ENCODE measurements around the gene ANKRD13D. TPM values are rescaled to one million over a fixed set of nuclear protein-coding genes. Genes with fewer than 3 reads are reported as not detected.
"Not testable (repeated sequence)": the region's sequence is repeated elsewhere in the genome, so short reads cannot be mapped to it uniquely, and the experiment has no call there.

Gene ANKRD13D
- total RNA-seq, 1 donor from 2014 or later = 62.9 TPM

DNA sequence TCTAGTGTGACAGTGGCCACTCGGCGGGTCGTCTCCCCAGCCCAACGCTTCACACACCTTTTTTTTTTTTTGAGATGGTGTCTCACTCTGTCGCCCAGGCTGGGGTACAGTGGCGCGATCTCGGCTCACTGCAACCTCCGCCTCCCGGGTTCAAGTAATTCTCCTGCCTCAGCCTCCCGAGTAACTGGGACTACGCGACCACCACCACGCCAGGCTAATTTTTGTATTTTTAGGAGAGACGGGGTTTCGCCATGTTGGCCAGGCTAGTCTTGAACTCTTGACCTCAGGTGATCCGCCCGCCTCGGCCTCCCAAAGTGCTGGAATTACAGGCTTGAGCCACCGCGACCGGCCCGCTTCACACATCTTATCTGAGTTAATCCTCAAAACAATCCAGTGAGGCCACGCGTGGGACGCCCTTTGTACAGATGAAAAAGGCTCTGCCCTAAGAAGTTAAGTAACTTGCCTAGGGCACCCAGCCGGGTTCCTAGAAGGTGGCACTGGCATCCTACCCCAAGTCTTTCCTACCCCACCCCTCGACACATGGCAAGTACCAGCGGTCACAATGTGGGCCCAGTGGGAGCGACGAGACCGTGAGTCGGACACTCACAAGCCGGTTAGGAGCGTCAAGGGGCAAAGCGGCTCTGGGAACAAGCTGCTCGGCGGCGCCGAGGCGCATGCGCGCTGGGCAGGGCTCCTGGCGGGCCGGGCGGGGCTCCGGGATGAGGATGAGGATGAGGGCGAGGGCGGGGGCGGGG is 28.0 kb upstream of the ANKRD13D start:
- H3K4me1 ChIP-seq = peaks cover 49% of the 10 kb centered on the region
- peak in 1 of 2 donors; percentile 37 for TF ChIP-seq POLR2AphosphoS5 (IDR thresholded peaks at IDR 0.05; ENCODE audit: insufficient read depth in 1 of 2, low read depth in 1 of 2)
- H3K9me3 ChIP-seq; intact Hi-C loops (cut with DNase I); H3K27me3 ChIP-seq; H3K36me3 ChIP-seq; DNase-seq (ENCODE audit: extremely low spot score in 2 of 2): not testable (repeated sequence)
- H3K27ac ChIP-seq = peak overlapping the region; percentile 49
- H3K4me3 ChIP-seq = peak overlapping the region; percentile 22 to 52

DNA sequence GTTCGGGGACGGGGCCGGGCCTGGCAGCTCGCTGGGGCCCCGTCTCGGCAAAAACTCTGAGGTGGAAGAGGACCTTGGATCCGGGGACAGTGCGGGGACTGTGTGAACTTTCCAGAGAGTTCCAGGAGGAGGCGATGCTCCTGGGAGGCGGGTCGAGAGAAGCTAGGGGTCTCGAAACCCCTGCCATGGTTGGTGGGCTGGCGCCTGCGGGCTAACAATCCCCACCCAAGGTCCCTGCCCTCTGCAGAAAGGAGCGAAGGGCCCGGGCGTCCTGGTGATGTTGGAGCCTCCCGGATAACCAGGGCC is 27.5 kb upstream of the ANKRD13D start:
- Histone ChIP-seq H3K36me3 (no peaks in the 10 kb centered on the region), H3K27ac (peak overlapping the region; percentile 49), H3K4me1 (peaks cover 50% of the 10 kb centered on the region), H3K9me3 (no peaks in the 10 kb centered on the region), H3K4me3 (peak overlapping the region; percentile 22 to 52), H3K27me3 (no peaks in the 10 kb centered on the region)
- TF ChIP-seq, protein P1, sequence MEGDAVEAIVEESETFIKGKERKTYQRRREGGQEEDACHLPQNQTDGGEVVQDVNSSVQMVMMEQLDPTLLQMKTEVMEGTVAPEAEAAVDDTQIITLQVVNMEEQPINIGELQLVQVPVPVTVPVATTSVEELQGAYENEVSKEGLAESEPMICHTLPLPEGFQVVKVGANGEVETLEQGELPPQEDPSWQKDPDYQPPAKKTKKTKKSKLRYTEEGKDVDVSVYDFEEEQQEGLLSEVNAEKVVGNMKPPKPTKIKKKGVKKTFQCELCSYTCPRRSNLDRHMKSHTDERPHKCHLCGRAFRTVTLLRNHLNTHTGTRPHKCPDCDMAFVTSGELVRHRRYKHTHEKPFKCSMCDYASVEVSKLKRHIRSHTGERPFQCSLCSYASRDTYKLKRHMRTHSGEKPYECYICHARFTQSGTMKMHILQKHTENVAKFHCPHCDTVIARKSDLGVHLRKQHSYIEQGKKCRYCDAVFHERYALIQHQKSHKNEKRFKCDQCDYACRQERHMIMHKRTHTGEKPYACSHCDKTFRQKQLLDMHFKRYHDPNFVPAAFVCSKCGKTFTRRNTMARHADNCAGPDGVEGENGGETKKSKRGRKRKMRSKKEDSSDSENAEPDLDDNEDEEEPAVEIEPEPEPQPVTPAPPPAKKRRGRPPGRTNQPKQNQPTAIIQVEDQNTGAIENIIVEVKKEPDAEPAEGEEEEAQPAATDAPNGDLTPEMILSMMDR (IDR thresholded peaks at IDR 0.05) = no peak
- TF ChIP-seq POLR2A (IDR thresholded peaks at IDR 0.05) (no peak), POLR2AphosphoS5 (IDR thresholded peaks at IDR 0.05; ENCODE audit: insufficient read depth in 1 of 2, low read depth in 1 of 2) (no peak)
- intact Hi-C loops (cut with DNase I) = no loop called here
- no peak for DNase-seq (ENCODE audit: extremely low spot score in 2 of 2)

GRCh38 chr11:67261946-67262681 is 27.0 kb upstream of the ANKRD13D start:
- Histone ChIP-seq H3K4me1 (peaks cover 51% of the 10 kb centered on the region), H3K36me3 (no peaks in the 10 kb centered on the region), H3K4me3 (peak overlapping the region; percentile 22 to 52), H3K9me3 (no peaks in the 10 kb centered on the region), H3K27me3 (no peaks in the 10 kb centered on the region), H3K27ac (peak overlapping the region; percentile 49)
- intact Hi-C loops (cut with DNase I) = no loop called here
- DNase-seq (ENCODE audit: extremely low spot score in 2 of 2) = no peak
- TF ChIP-seq, protein P1 (IDR thresholded peaks at IDR 0.05) = no peak
- no peak for TF ChIP-seq POLR2AphosphoS5 (IDR thresholded peaks at IDR 0.05; ENCODE audit: insufficient read depth in 1 of 2, low read depth in 1 of 2)
- no peak for TF ChIP-seq POLR2A (IDR thresholded peaks at IDR 0.05)

DNA sequence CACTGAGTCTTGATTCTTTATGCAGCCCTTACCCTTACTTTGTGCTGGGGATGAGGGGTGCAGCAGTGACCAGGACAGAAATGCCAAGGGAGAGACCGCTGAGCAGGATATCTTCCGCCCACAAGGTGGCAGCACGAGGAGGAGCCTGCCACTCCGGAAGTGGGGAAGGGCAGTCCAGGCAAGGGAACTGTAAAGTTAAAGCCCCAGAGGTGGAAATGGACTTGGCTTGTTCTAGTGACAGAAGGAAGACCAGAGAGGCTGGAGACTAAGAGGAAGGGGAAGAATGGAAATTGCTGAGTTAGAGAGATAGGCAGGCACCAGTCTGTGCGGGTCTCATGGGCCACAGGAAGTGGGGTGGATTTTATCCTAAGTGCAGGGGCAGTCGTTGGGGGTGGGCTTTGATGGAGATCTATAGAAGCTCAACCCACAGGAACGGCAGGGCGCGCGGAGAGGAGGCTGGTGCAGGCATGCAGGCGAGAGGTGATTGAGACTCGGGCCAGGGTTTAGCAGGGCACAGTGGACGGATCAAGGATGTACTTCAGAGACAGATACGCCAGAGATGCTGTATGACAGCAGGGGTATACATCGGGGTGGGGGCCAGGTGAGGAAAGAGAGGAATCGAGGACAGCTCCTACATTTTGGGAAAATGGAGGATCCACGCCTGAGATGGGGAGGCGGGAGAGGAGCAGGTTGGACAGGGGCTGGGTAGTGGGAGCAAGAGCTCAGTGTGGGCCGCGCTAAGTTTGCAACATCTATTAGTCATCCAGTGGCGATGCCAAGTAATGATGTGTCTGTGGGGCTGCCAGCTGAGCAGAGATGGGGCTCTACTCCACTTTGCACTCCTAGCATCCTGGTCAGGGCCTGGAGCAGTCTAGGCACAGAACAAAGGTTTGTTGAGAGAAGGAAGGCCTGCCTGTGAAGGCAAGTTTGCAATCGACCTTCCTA is 26.1 kb upstream of the ANKRD13D start:
- Histone ChIP-seq H3K27ac (peak overlapping the region; percentile 49), H3K4me1 (peaks cover 60% of the 10 kb centered on the region), H3K9me3 (no peaks in the 10 kb centered on the region), H3K27me3 (no peaks in the 10 kb centered on the region), H3K4me3 (no peak overlapping the region), H3K36me3 (peaks cover 0 to 1% of the 10 kb centered on the region in 2 donors)
- DNase-seq (ENCODE audit: extremely low spot score in 2 of 2) = no peak
- intact Hi-C loops (cut with DNase I) = no loop called here
- TF ChIP-seq POLR2AphosphoS5 (IDR thresholded peaks at IDR 0.05; ENCODE audit: insufficient read depth in 1 of 2, low read depth in 1 of 2) (peak; percentile 21 to 56), POLR2A (IDR thresholded peaks at IDR 0.05) (no peak)
- TF ChIP-seq, protein P1 (IDR thresholded peaks at IDR 0.05) = peak; percentile 57 to 86 (median 71)

- intact Hi-C loops (cut with DNase I) = no loop called here
- H3K27me3 ChIP-seq = no peaks in the 10 kb centered on the region
- no peak for DNase-seq (ENCODE audit: extremely low spot score in 2 of 2)
These were observed 24.8 kb upstream of the ANKRD13D start for GRCh38 chr11:67264260-67264659.

More at GRCh38 chr11:67264260-67264659, 24.8 kb upstream of the ANKRD13D start:
- H3K4me3 ChIP-seq = no peak overlapping the region
- peaks cover 0 to 11% of the 10 kb centered on the region in 2 donors for H3K36me3 ChIP-seq
- H3K27ac ChIP-seq = peak overlapping the region; percentile 37
- H3K9me3 ChIP-seq = no peaks in the 10 kb centered on the region
- H3K4me1 ChIP-seq = peaks cover 72% of the 10 kb centered on the region
- TF ChIP-seq POLR2A (IDR thresholded peaks at IDR 0.05) = no peak
- TF ChIP-seq POLR2AphosphoS5 (IDR thresholded peaks at IDR 0.05; ENCODE audit: insufficient read depth in 1 of 2, low read depth in 1 of 2) = no peak
- TF ChIP-seq, protein P1 (IDR thresholded peaks at IDR 0.05) = no peak
